SK-N-SH treated with all-trans-retinoic acid at 6 μM for 48 hours (cell line): ENCODE results near the gene ANXA3.

Experiments
- ARNTL ChIP-seq: fragments of 450-650 bp; formaldehyde crosslinking; IDR thresholded peaks from 2 replicates; pipeline ENCODE4 v1.5.0; 2020; ENCODE audit warnings: low read depth, mild to moderate bottlenecking, moderate library complexity, borderline replicate concordance
- BACH2 ChIP-seq: fragments of 250-450 bp; sonication (Bioruptor Pico); IDR thresholded peaks from 2 replicates; pipeline ENCODE4 v1.9.0; 2021; ENCODE audit warnings: mild to moderate bottlenecking, borderline replicate concordance
- CREB5 ChIP-seq: fragments of 250-450 bp; sonication (Bioruptor Pico); IDR thresholded peaks from 2 replicates; pipeline ENCODE4 v1.5.1; 2020; ENCODE audit warnings: low read depth, mild to moderate bottlenecking, moderate library complexity
- CSRNP3 ChIP-seq: fragments of 250-450 bp; sonication (Bioruptor Pico); IDR thresholded peaks from 2 replicates; pipeline ENCODE4 v1.5.1; 2021; ENCODE audit warnings: mild to moderate bottlenecking, moderate library complexity
- ESRRG ChIP-seq: fragments of 250-450 bp; sonication (Bioruptor Pico); IDR thresholded peaks from 2 replicates; pipeline ENCODE4 v1.6.1; 2021; ENCODE audit warnings: mild to moderate bottlenecking
- OSR1 ChIP-seq: fragments of 250-450 bp; sonication (Bioruptor Pico); IDR thresholded peaks from 2 replicates; pipeline ENCODE4 v1.8.0; 2022; ENCODE audit warnings: moderate library complexity, mild to moderate bottlenecking, inconsistent platforms
- PPARA ChIP-seq: fragments of 250-450 bp; sonication (Bioruptor Pico); IDR thresholded peaks from 2 replicates; pipeline ENCODE4 v1.5.0; 2020; ENCODE audit warnings: mild to moderate bottlenecking, borderline replicate concordance
- TCF4 ChIP-seq: fragments of 250-450 bp; sonication (Bioruptor Pico); IDR thresholded peaks from 2 replicates; pipeline ENCODE4 v1.8.0; 2021; ENCODE audit warnings: mild to moderate bottlenecking, moderate library complexity, borderline replicate concordance
- TOX ChIP-seq: fragments of 250-450 bp; sonication (Bioruptor Pico); IDR thresholded peaks from 2 replicates; pipeline ENCODE4 v1.8.0; 2021; ENCODE audit warnings: mild to moderate bottlenecking, moderate library complexity, borderline replicate concordance
- ZC3H10 ChIP-seq: fragments of 250-450 bp; sonication (Bioruptor Pico); IDR thresholded peaks from 2 replicates; pipeline ENCODE4 v1.5.1; 2021; ENCODE audit warnings: mild to moderate bottlenecking, moderate library complexity
- ZFP30 ChIP-seq: fragments of 450-650 bp; formaldehyde crosslinking; IDR thresholded peaks from 2 replicates; pipeline ENCODE4 v1.5.0; 2022; ENCODE audit warnings: mild to moderate bottlenecking, moderate library complexity
- ZNF565 ChIP-seq: fragments of 450-650 bp; formaldehyde crosslinking; conservative IDR thresholded peaks from 2 replicates; pipeline ENCODE4 v1.5.0; 2020; ENCODE audit warnings: low read depth, mild to moderate bottlenecking, moderate library complexity
- ZNF8 ChIP-seq: fragments of 450-650 bp; formaldehyde crosslinking; IDR thresholded peaks from 2 replicates; pipeline ENCODE4 v1.5.0; 2020; ENCODE audit warnings: mild to moderate bottlenecking, moderate library complexity
- TF ChIP-seq, protein P1 (sequence below): fragments of 250-450 bp; sonication (Bioruptor Pico); IDR thresholded peaks from 2 replicates; pipeline ENCODE4 v1.8.0; 2020; ENCODE audit warnings: mild to moderate bottlenecking, moderate library complexity, borderline replicate concordance

DNA sequence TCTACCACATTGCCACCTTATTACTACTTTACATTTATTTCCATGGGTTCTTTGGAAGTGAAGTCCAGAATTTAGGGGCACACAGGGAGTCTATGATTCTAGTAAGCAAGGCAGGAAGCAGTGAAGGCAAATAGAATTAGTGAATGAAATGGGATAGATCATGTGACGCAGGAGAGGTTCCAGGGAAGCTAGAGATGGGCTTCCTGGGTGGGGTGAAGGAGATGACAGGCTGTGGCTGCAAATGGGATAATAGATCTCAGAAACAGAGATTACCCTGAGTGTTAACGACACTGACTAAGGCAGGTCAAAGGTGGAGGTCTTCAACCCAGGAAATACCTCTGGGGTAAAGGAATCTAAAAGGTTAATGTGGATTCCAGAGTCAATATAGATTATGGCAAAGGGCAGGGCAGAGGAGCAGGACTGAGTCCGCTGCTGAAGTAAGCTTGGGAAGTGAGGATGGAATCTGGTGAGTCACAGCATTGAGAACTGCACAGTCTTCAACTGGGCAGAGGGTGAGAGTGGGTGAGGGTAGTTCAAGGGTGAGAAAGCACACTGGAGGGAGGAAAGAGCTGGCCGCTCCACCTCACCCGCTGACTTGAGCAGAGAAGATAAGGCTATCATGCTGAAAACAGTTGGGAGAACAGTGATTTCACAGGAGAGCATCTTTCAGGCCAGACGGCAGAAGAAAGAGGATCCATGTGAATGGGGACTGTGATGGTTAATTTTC, 70.8 kb downstream of the ANXA3 start:
- TF ChIP-seq ESRRG (CRISPR knock-in tag) (no peak), ZNF8 (CRISPR knock-in tag) (no peak), BACH2 (CRISPR knock-in tag) (no peak), ZC3H10 (no peak), TCF4 (CRISPR knock-in tag) (no peak), CSRNP3 (no peak), CREB5 (CRISPR knock-in tag) (no peak), TOX (CRISPR knock-in tag) (no peak), OSR1 (no peak), ZFP30 (CRISPR knock-in tag) (no peak), ZNF565 (CRISPR knock-in tag) (no peak), PPARA (no peak), ARNTL (CRISPR knock-in tag) (no peak)
- TF ChIP-seq, protein P1, sequence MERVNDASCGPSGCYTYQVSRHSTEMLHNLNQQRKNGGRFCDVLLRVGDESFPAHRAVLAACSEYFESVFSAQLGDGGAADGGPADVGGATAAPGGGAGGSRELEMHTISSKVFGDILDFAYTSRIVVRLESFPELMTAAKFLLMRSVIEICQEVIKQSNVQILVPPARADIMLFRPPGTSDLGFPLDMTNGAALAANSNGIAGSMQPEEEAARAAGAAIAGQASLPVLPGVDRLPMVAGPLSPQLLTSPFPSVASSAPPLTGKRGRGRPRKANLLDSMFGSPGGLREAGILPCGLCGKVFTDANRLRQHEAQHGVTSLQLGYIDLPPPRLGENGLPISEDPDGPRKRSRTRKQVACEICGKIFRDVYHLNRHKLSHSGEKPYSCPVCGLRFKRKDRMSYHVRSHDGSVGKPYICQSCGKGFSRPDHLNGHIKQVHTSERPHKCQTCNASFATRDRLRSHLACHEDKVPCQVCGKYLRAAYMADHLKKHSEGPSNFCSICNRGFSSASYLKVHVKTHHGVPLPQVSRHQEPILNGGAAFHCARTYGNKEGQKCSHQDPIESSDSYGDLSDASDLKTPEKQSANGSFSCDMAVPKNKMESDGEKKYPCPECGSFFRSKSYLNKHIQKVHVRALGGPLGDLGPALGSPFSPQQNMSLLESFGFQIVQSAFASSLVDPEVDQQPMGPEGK (CRISPR knock-in tag) = no peak
